NCI-H748 (cell line): Measurements from ENCODE around the gene ZNF423.

Experiments used
- DNase-seq: peaks from one replicate; lab custom pipeline; 2025; ENCODE audit not compliant: unreplicated experiment; lab: John Stamatoyannopoulos, UW

Gene ZNF423

DNA sequence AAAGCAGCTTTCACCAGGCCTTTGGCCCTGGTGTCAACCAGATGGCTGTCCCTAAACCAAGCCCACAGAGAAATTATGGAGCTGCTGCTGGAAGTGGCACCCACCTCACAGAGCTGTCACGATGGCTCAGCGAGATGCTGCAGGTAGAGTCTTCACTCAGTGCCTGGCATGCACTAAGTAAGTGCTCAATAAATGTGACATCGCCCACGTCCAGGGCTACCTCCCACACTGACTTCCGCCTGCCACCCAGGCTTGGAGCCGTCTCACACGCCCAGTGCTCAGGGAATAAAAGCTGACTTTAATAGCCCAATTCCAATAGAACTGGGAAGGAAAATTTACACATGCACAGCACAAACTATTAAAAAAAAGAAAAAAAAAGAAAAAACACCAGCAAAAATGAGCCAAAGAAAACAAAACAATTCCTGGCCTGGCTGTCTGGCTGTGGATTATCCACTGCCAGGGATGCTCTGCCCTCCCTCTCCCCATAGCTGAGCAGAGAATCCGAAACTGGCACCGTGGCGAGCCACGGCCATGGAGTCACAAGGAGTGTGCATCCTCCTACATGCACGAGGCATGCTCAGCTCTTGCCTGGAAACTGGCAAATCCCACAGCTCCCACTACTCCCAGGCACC, 68.9 kb downstream of the ZNF423 start:
- no peak for DNase-seq

DNA sequence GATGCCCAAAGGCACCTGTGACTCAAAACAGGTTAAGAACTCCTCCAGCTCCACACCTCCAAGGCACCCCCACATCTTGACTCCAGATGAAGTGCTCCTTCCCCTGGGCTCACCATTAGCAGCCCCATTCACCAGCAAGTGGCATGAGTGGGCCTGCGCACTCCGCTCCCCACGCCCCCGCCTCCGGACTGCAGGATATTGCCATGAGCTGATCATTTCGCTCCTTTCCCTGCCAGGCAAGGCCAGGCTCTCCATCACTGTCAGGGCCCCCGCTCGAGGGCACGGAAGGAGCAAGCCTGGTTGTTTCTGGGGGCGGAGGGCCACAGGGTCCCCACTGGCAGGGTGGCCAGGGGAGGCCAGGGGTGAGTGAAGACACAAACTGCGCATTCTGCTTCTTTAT, 69.9 kb downstream of the ZNF423 start:
- DNase-seq: no peak

GRCh38 chr16:49782405-49782804, 73.5 kb downstream of the ZNF423 start:
- DNase-seq: no peak

DNA sequence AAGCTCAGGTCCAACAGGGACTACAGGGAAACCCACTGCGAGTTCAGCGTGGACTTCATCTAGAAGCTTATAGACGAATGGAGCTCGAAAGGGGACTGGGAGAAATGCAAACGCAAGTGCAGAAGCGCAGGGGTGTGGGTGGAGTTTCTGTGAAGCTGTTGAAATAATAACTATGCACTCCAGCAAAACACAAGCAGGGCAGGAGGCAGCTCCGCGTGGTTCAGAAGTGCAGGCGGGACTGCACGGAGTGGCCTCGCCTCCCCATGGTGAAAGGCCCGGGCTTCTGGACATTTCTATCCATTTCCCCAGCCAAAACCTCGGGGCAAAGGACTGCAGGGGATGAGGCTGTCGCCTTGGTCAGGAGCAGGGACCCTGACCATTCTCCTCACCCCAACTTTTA, 74.5 kb downstream of the ZNF423 start:
- no peak for DNase-seq

- peak; percentile 16 for DNase-seq
Measured at GRCh38 chr16:49780433-49780832, 75.5 kb downstream of the ZNF423 start.

GRCh38 chr16:49779979-49780378, 75.9 kb downstream of the ZNF423 start:
- DNase-seq: no peak

GRCh38 chr16:49778202-49778930, 77.5 kb downstream of the ZNF423 start:
- no peak for DNase-seq

GRCh38 chr16:49776734-49777133, 79.2 kb downstream of the ZNF423 start:
- no peak for DNase-seq

- DNase-seq: no peak
Measured at GRCh38 chr16:49776085-49776595, 79.8 kb downstream of the ZNF423 start.

DNA sequence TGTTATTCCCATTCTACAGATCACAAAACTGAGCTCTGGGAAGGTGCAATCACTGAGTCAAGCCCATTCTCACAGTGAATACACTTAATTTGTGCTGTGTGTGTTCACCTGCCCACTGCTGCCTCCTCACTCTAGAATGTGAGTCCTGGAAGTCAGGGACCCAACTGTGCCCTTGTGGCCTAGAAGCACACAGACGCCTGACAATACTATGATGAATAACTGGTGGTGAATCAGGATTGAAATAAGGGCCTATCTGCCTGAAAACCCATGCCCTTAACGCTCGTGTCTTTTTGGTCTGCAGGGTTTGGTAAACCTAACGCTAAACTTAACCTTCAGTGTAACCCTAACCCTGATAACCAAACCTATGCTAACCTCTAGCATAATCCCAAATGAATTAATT, 80.3 kb downstream of the ZNF423 start:
- no peak for DNase-seq

- no peak for DNase-seq
Measured at GRCh38 chr16:49775018-49775417, 80.9 kb downstream of the ZNF423 start.

DNA sequence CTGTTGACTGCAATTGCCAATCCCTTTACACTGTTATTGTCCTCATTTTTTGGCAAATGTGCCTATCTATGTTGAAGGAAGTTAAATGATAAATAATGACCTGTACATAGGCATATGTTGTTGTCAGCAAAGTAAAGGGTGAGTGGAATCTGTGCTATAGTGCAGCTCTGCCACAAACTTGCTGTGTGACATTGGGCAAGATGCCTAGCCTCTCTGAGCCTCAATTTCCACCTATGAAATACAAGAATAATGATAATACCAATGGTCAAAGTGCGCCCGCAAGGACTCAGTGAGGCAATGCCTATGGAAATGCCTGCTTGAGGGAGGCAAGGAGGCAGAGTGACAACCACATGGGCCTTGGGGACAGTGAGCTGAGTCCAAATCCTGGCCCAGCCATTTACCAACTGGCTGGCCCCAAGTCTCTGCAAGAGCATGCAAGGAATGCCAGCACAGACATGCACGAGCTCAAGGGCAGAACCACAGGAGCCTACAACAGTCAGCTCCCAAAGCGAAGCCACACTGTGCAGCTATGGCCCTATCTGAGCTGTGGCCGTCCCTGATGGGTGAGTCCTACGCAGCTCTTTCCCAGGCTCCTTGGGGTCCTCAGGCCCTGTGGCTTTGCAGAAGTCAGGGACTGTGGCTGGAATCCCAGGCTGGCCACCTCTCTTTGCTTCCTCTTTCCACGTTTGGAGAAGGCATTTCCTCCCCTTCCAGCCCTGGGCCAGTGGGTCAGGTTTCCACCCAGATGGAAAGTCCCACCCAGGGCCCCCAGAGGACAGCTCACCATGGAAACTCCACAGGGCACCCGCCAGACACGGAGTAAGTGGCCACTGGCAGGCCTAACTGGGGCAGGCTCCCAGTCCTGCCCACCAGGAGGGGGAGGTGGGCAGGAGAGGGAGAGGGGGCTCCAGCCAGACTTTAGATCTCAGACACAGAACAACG, 82.1 kb downstream of the ZNF423 start:
- DNase-seq: no peak

DNA sequence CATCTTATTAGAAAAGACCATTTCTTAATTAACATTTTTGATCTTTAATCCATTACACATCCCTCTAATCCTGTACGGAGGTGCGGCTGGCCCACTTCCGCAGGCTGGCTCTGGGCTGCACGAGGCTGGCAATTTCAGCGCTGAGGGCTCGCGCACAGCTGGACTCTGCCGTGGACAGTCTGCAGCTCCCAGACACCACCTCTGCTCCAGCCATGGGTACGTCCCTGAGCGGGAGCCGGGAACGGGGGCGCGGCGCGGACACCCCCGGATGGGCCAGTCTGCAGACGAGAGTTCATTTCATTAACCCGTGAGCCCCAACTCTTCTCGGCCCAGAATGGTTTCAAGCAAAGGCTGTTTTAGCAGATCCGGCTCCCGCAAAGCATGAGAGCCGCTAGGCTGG, 87.9 kb downstream of the ZNF423 start:
- DNase-seq: no peak

DNA sequence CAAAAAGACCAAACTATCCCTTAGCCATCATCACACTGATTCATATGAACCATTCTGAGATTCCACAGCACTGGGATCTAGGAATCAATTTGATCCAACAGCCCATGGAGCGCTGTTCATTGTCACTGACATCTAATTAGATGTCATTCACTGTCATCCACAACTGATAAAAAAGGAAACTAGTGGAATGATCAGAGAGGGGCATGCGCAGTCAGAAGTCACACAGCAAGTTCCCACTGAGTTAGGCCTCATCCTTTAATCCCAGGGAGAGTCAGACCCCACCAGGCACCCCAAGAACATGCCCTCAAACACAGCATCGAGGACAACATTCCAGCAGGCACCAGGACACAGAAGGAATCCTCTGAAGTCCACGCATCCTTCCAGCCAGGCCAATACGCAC, 88.5 kb downstream of the ZNF423 start:
- DNase-seq: no peak

GRCh38 chr16:49766225-49766624, 89.7 kb downstream of the ZNF423 start:
- no peak for DNase-seq

DNA sequence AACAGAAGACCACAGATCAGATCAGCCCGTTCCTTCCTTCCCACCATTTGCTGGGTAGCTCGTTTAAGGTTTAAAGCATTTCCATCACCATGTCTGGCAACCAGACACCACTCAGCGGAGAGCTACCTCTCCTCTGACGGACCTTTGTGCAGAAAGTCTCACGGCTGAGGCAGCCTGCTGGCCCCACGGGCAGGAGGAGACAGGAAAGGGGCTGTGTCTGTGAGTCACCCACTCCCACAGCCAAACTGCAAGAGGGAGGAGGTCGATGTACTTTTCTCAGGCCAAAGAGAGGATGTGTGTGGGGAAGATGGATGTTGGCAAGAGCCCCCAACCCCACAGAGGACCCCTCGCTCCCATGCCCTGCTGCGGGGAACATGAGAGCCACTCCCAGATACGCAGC, 92.1 kb downstream of the ZNF423 start:
- DNase-seq: no peak

- no peak for DNase-seq
Measured at GRCh38 chr16:49760815-49761214, 95.1 kb downstream of the ZNF423 start.

DNA sequence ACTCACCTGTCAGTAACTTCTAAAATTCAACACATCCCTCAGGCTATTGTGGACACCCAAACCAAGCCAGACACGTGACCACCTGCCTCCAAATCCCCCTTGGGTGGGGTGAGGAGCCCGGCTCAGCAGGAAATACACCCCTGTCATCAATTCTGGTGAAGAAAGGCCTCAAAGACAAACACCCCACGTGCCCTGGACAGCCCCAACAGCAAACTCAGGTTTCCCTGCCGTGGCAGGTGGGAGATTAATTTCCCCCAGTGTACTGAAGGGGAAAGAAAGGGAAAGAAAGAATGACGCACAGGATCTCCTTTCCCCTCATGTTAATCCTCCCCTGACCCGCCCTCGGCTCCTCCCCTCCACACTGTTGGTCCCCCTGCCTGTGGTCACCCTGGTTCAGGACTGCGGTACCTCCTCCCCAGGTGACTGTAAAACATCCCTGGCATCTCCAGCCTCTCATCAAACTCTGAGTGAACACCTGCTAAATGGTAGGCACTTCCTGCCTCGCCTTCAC, 98.3 kb downstream of the ZNF423 start:
- DNase-seq: peak; percentile 20

GRCh38 chr16:49756775-49757558, 98.9 kb downstream of the ZNF423 start:
- no peak for DNase-seq

DNA sequence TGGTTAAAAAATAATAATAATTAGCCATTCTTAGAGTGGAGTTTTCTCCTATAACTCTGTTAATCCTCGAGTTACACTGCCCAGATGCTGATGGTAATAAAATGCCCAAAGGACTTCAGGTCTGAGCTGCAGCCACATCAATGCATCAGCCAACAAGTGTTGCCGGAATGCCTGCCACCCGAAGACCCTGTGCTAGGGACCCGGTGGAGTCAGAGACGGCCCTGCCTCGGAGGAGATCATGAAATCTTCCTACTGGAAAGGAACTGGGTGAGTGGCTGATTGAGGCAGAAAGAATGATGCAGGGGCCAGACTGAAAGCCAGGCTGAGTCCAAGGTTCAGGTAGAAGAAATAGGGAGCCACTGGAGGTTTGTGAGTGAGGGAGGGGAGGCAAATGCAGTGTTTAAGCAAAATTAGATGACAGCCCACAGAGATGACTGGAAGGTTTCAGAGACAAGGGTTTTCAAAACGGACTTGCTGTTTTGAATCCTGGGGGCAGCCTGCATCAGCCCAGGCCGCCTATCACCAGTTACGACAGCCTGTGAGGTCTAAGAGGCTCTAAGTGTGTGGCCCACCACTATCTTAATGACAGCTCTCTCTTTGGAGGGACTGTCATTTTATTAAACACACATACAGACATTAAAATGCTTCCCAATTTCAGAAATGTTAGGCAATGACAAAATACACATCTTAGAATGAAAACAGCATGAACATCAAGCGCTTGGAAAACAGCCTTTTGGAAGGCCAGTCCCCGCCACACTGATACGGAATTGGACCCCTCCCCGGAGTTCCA, 100.0 kb downstream of the ZNF423 start:
- DNase-seq: no peak
